C4-2B (cell line): ENCODE data around the gene SLC25A25.

ENCODE experiments used
- ZFX ChIP-seq: fragments of 450-650 bp; IDR thresholded peaks from 2 replicates; pipeline ENCODE4 v1.6.1; 2017
- TF ChIP-seq, protein P1 (sequence below): fragments of 450-650 bp; conservative IDR thresholded peaks from 2 replicates; pipeline ENCODE4 v1.5.1; 2017; ENCODE audit warnings: mild to moderate bottlenecking

DNA sequence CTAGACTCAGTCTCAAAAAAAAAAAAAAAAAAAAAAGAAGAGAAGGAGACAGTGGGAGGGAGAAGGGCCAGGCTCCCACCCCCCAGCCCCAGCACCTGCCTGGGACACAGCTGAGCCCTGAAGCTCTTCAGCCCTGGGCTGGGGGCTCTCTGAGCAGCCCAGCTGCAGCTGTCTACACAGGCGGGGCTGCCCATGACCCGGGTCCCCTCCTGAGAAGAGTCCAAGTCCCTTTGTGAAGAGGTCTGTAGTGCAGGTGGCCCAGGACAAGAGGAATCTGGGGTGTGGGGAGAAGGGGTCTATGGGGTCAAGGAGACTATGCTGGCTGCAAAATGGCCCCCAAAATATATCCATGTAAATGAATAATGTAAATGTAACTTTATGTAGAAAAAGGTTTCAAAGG lies 74.6 kb downstream of the SLC25A25 start:
- TF ChIP-seq, protein P1, sequence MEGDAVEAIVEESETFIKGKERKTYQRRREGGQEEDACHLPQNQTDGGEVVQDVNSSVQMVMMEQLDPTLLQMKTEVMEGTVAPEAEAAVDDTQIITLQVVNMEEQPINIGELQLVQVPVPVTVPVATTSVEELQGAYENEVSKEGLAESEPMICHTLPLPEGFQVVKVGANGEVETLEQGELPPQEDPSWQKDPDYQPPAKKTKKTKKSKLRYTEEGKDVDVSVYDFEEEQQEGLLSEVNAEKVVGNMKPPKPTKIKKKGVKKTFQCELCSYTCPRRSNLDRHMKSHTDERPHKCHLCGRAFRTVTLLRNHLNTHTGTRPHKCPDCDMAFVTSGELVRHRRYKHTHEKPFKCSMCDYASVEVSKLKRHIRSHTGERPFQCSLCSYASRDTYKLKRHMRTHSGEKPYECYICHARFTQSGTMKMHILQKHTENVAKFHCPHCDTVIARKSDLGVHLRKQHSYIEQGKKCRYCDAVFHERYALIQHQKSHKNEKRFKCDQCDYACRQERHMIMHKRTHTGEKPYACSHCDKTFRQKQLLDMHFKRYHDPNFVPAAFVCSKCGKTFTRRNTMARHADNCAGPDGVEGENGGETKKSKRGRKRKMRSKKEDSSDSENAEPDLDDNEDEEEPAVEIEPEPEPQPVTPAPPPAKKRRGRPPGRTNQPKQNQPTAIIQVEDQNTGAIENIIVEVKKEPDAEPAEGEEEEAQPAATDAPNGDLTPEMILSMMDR: no peak
- TF ChIP-seq ZFX: no peak
